HepG2 (cell line): ENCODE measurements around the gene CALY. TPM values are rescaled to one million over a fixed set of nuclear protein-coding genes. Genes with fewer than 3 reads are reported as not detected.
A peak's percentile ranks its signal among the peaks of the same experiment; 100 is the strongest.

ENCODE experiments used
- ATAC-seq: fragments of 200-7000 bp; cut with Tn5 transposase; 3 replicates; pipeline ENCODE4 v1.9.1; 2020; ENCODE audit warnings: mild to moderate bottlenecking, moderate library complexity
- BruUV-seq: library from RNA; stranded (reverse); fragments of 400-500 nt; replicated peaks from 2 replicates; lab custom pipeline; 2021; lab: Mats Ljungman, UMichigan
- CTCF ChIA-PET: fragments of 300-600 bp; formaldehyde crosslinking; extraction: SDS; loops from one replicate; lab custom pipeline; 2021; ENCODE audit warnings: low total read pairs, inconsistent platforms, low intra/inter-chr PET ratio; lab: Yijun Ruan, JAX
- POLR2A ChIA-PET: fragments of 350-600 bp; sonication (Branson Sonifier 250); formaldehyde crosslinking; loops from one replicate; lab custom pipeline; 2020; ENCODE audit warnings: antibody characterized with exemption, inconsistent platforms; lab: Yijun Ruan, JAX
- DNase-seq: peaks from one replicate; pipeline ENCODE4 v3.0.0-alpha.2; 2015; ENCODE audit warnings: low spot score
- FAIRE-seq: peaks from 3 replicates; lab custom pipeline; 2011; peaks lifted over from hg19 to GRCh38; lab: Jason Lieb, UNC
- H2AFZ ChIP-seq: one replicate; pipeline ENCODE4 v1.6.1; 2011; ENCODE audit warnings: low read length, inconsistent platforms
- H3K27ac ChIP-seq: fragments of 300-600 bp; 3 replicates; pipeline ENCODE4 v1.8.0; 2011; ENCODE audit warnings: mixed run types, mild to moderate bottlenecking, mixed read lengths, low read length, inconsistent platforms; ENCODE audit not compliant: insufficient read depth; ENCODE audit errors: extremely low read length
- H3K27me3 ChIP-seq, 2 experiments: fragments of 200-600 bp in 1 of 2; 2 replicates in 1 of 2; 3 replicates in 1 of 2; pipeline versions ENCODE4 v1.6.0 to v1.8.0; 2011; ENCODE audit warnings: low read length in 2 of 2, mild to moderate bottlenecking in 2 of 2, moderate library complexity in 2 of 2, inconsistent platforms in 1 of 2; ENCODE audit not compliant: insufficient read depth in 2 of 2, control insufficient read depth in 1 of 2
- H3K36me3 ChIP-seq, 2 experiments: fragments of 200-600 bp in 1 of 2; replicated peaks in 1 of 2; 2 replicates in 1 of 2; 3 replicates in 1 of 2; pipeline versions ENCODE4 v1.5.1 to v1.8.0; 2011; ENCODE audit warnings: low read length in 2 of 2, inconsistent platforms in 1 of 2; ENCODE audit not compliant: insufficient read depth in 2 of 2, control insufficient read depth in 1 of 2
- H3K4me1 ChIP-seq: 2 replicates; pipeline ENCODE4 v1.5.1; 2012; ENCODE audit warnings: low read length, inconsistent platforms; ENCODE audit not compliant: insufficient read depth
- H3K4me2 ChIP-seq: 2 replicates; pipeline ENCODE4 v1.6.0; 2011; ENCODE audit warnings: low read depth, low read length, inconsistent platforms
- H3K4me3 ChIP-seq, 3 experiments: fragments of 200-600 bp in 1 of 3; sonication (generic), shearing (Covaris generic) in 1 of 3; replicated peaks in 1 of 3; 2 replicates each; pipeline ENCODE4 v1.5.1; 2011 to 2016; ENCODE audit warnings: low read length in 3 of 3, inconsistent platforms in 2 of 3, low read depth in 2 of 3, mild to moderate bottlenecking in 2 of 3, control low read depth in 1 of 3, mixed read lengths in 1 of 3; ENCODE audit not compliant: insufficient read depth in 1 of 3
- H3K79me2 ChIP-seq: one replicate; pipeline ENCODE4 v1.6.1; 2011; ENCODE audit warnings: low read length, inconsistent platforms; ENCODE audit not compliant: insufficient read depth
- H3K9ac ChIP-seq: 2 replicates; pipeline ENCODE4 v1.6.0; 2011; ENCODE audit warnings: mild to moderate bottlenecking, low read depth, low read length, inconsistent platforms; ENCODE audit not compliant: insufficient read depth
- H3K9me3 ChIP-seq: 2 replicates; pipeline ENCODE4 v1.5.1; 2012; ENCODE audit warnings: mild to moderate bottlenecking, low read length
- H4K20me1 ChIP-seq: 2 replicates; pipeline ENCODE4 v1.6.0; 2011; ENCODE audit warnings: inconsistent platforms, mild to moderate bottlenecking, low read length, moderate library complexity; ENCODE audit not compliant: insufficient read depth
- CTCF ChIP-seq: sonication (generic); formaldehyde crosslinking; IDR thresholded peaks from 2 replicates; pipeline ENCODE4 v1.5.0; 2020; ENCODE audit warnings: mild to moderate bottlenecking, missing genetic modification reagents, moderate library complexity
- ELF4 ChIP-seq: sonication (generic); formaldehyde crosslinking; IDR thresholded peaks from 2 replicates; pipeline ENCODE4 v1.5.0; 2020; ENCODE audit warnings: missing genetic modification reagents, mild to moderate bottlenecking, moderate library complexity, borderline replicate concordance
- XRCC5 ChIP-seq: fragments of 200-400 bp; formaldehyde crosslinking; optimal IDR thresholded peaks from 2 replicates; pipeline ENCODE3; 2017; ENCODE audit warnings: mild to moderate bottlenecking, low read length
- ZBTB25 ChIP-seq: IDR thresholded peaks from 2 replicates; pipeline ENCODE4 v1.6.1; 2018; ENCODE audit warnings: missing genetic modification reagents
- ZBTB7A ChIP-seq: sonication (generic); formaldehyde crosslinking; IDR thresholded peaks from 2 replicates; pipeline ENCODE4 v1.8.0; 2022; ENCODE audit warnings: mild to moderate bottlenecking, missing genetic modification reagents
- ZNF780A ChIP-seq: sonication (generic); formaldehyde crosslinking; IDR thresholded peaks from 2 replicates; pipeline ENCODE4 v1.8.0; 2022; ENCODE audit warnings: mild to moderate bottlenecking, missing genetic modification reagents, moderate library complexity
- WGBS: methylation state at CpG from one replicate; pipeline ENCODE4 v1.1.6; 2017; ENCODE audit warnings: low lambda C conversion rate; 5-methylcytosine and 5-hydroxymethylcytosine counted together
- in situ Hi-C: cut with HindIII; loops from 2 replicates; pipeline ENCODE4 v1.10.0; 2017; ENCODE audit warnings: low pct_unique_long_range_greater_than_20kb; ENCODE audit not compliant: extremely low pct_ligation_motif_present
- intact Hi-C: fragments of 100-400 bp; cut with micrococcal nuclease; formaldehyde crosslinking; loops from one replicate; pipeline ENCODE4 v1.10.0; 2022; ENCODE audit not compliant: unreplicated experiment
- polyA plus RNA-seq, 8 experiments: library from polyadenylated mRNA; depleted of rRNA in 3 of 8; stranded (reverse) in 7 of 8; unstranded in 1 of 8; fragments of >200 nt; fragmentation: Illumina TruSeq in 4 of 8; extraction: Trizol in 4 of 8; gene quantifications; 2 replicates each; pipeline versions ENCODE4 v1.2.1 to v1.2.3, GENCODE V29; 2011 to 2016; ENCODE audit warnings: low read depth in 4 of 8, missing spikeins in 1 of 8, mixed read lengths in 1 of 8; ENCODE audit not compliant: insufficient read depth in 1 of 8
- total RNA-seq, 5 experiments: library from RNA; depleted of rRNA; stranded (reverse); fragments of >200 nt; fragmentation: Illumina TruSeq; extraction: Trizol; gene quantifications; 2 replicates each; pipeline ENCODE4 v1.2.3, GENCODE V29; 2016; ENCODE audit warnings: low read depth in 1 of 5

CALY gene
- total and polyA plus RNA-seq, 2 of the 13 experiments (the other 11 are each of a cell fraction or from before 2014, with no cell fraction given): 0.08 TPM; not detected in 1

- no peak for TF ChIP-seq ELF4
- TF ChIP-seq ZNF780A: no peak
- TF ChIP-seq XRCC5: no peak
These were observed 8.0 kb downstream of the CALY start (continued) for GRCh38 chr10:133328358-133329343.

- intact Hi-C loops: loop anchor here (1.0 to 10.0 kb wide), 3 partner anchors 21 to 67 kb away; partner anchors contain the start of genes ECHS1, MTG1 and PAOX
- Histone ChIP-seq H3K9ac (no peak overlapping the region), H3K27ac (no peak overlapping the region), H3K9me3 (no peaks in the 10 kb centered on the region), H3K27me3 (peaks cover 7 to 67% of the 10 kb centered on the region in 2 experiments), H3K4me3 (no peak overlapping the region; a peak in 1 of 6 replicates), H3K4me1 (peaks cover 29% of the 10 kb centered on the region), H3K79me2 (no peaks in the 10 kb centered on the region), H3K36me3 (no peaks in the 10 kb centered on the region), H4K20me1 (no peaks in the 10 kb centered on the region), H3K4me2 (no peak overlapping the region), H2AFZ (no peak overlapping the region)
- ChIA-PET CTCF (no interaction called here), POLR2A (interaction anchor here (2.0 to 4.5 kb wide), 2 partner anchors 20 to 30 kb away, joined by 9 to 31 read pairs; partner anchors contain the start of genes FUOM and PRAP1)
- in situ Hi-C loops: no loop called here
- BruUV-seq: no TSS peak
- 0% methylated on average over 2 of the region's 12 CpGs for WGBS
- ATAC-seq: no peak
- FAIRE-seq: no peak
- DNase-seq: no peak
- 0 out of 2 replicates have a peak, but pooled peaks have one; percentile 24 for TF ChIP-seq ZBTB7A (CRISPR knock-in tag)
- TF ChIP-seq ZBTB25 (CRISPR knock-in tag): no peak
- 0 out of 2 replicates have a peak, but pooled peaks have one; percentile 18 for TF ChIP-seq CTCF (CRISPR knock-in tag)
These were observed 8.9 kb downstream of the CALY start for GRCh38 chr10:133327651-133328357.
